Karpas-422 (cell line): ENCODE data around the gene SRSF6. TPM values are rescaled to one million over a fixed set of nuclear protein-coding genes. Genes with fewer than 3 reads are reported as not detected.
A peak's percentile ranks its signal among the peaks of the same experiment; 100 is the strongest.
"Not testable (repeated sequence)": the region's sequence is repeated elsewhere in the genome, so short reads cannot be mapped to it uniquely, and the experiment has no call there.

Experiments
- DNase-seq: peaks from one replicate; pipeline ENCODE4 v3.0.0-alpha.2; 2015
- H2AFZ ChIP-seq: fragments of 200-600 bp; sonication (generic); 2 replicates; pipeline ENCODE4 v1.6.1; 2014; ENCODE audit warnings: antibody characterized with exemption, low read length, mixed read lengths
- H3K27ac ChIP-seq: fragments of 200-600 bp; sonication (generic); 2 replicates; pipeline ENCODE4 v1.5.1; 2014; ENCODE audit warnings: mild to moderate bottlenecking, low read length, moderate library complexity
- H3K27me3 ChIP-seq: fragments of 200-600 bp; sonication (generic); 2 replicates; pipeline ENCODE4 v1.6.1; 2014; ENCODE audit warnings: low read length, mixed read lengths
- H3K36me3 ChIP-seq: fragments of 200-600 bp; sonication (generic); 2 replicates; pipeline ENCODE4 v1.6.1; 2014; ENCODE audit warnings: low read length, mixed read lengths; ENCODE audit not compliant: insufficient read depth
- H3K4me1 ChIP-seq: fragments of 200-600 bp; sonication (generic); 2 replicates; pipeline ENCODE4 v1.6.1; 2014; ENCODE audit warnings: mild to moderate bottlenecking, low read length, mixed read lengths
- H3K4me2 ChIP-seq: fragments of 200-600 bp; sonication (generic); 2 replicates; pipeline ENCODE4 v1.6.1; 2014; ENCODE audit warnings: low read length, low read depth, mild to moderate bottlenecking; ENCODE audit not compliant: poor library complexity, severe bottlenecking
- H3K4me3 ChIP-seq: fragments of 200-600 bp; sonication (generic); 2 replicates; pipeline ENCODE4 v1.5.1; 2014; ENCODE audit warnings: mild to moderate bottlenecking, antibody characterized with exemption, low read length, mixed read lengths
- H3K79me2 ChIP-seq: fragments of 200-600 bp; sonication (generic); 2 replicates; pipeline ENCODE4 v1.6.1; 2014; ENCODE audit warnings: mild to moderate bottlenecking, low read length, mixed read lengths
- H3K9ac ChIP-seq: fragments of 200-600 bp; sonication (generic); 2 replicates; pipeline ENCODE4 v1.6.0; 2014; ENCODE audit warnings: low read length
- H3K9me2 ChIP-seq: fragments of 200-600 bp; sonication (generic), shearing (Covaris generic); replicated peaks from 2 replicates; pipeline ENCODE4 v1.6.0; 2014; ENCODE audit warnings: mild to moderate bottlenecking, low read length, moderate library complexity; ENCODE audit not compliant: insufficient read depth
- H3K9me3 ChIP-seq: fragments of 300-700, 200-600 bp; sonication (generic); 2 replicates; pipeline ENCODE4 v1.6.1; 2014; ENCODE audit warnings: low read length, mixed read lengths
- H4K20me1 ChIP-seq: fragments of 200-600 bp; sonication (generic); 2 replicates; pipeline ENCODE4 v1.6.1; 2014; ENCODE audit warnings: mild to moderate bottlenecking, antibody characterized with exemption, low read length, low read depth; ENCODE audit not compliant: insufficient read depth
- total RNA-seq: library from RNA; depleted of rRNA; stranded (reverse); fragments of >200 nt; shearing (Covaris generic); gene quantifications from 2 replicates; pipeline ENCODE4 v1.2.3, GENCODE V29; 2014; ENCODE audit warnings: low replicate concordance; rRNA removed

Gene SRSF6
- total RNA-seq = 61.4 and 69.9 TPM in 2 replicates

DNA sequence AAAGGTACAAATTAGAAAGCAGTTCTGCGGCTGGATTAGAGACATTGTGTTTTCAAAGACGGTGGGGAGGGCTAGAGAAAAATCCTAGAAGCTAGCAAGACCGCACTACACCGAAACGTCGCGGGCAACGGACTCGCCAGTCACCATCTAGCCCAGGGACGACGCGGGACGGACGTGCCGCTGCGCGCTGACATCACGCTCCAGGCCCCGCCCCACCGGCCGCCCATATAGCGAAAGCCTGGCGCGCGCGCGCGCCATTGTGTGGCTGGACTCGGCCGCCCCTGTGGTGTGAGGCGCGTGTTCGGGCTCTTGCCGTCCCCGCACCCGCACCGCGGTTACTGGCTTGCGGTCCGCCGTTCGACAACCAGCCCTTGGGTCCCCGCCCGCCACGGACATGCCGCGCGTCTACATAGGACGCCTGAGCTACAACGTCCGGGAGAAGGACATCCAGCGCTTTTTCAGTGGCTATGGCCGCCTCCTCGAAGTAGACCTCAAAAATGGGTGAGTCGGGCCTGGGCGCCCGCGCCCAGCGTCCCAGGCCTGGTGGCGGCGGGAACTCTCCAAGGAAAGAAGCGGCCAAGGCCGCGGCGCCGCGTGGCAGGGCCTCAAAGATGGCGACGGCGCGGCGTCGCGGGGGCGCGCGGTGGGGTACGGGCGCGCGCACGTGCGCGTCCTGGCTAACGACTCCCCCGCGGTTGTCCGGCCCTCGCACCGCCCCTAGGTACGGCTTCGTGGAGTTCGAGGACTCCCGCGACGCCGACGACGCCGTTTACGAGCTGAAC is at the start of gene SRSF6:
Gene SRSF6, plus strand, starts transcription at position 257 of the 782 bp plus-strand sequence. Its CDS starts 138 bp downstream, at position 395.
- Histone ChIP-seq H2AFZ (peak within 1 kb of the TSS; percentile 87), H3K9ac (peak within 1 kb of the TSS; percentile 100), H4K20me1 (peaks cover 39% of the 10 kb centered on the region), H3K9me2 (no peaks in the 10 kb centered on the region), H3K27me3 (no peaks in the 10 kb centered on the region), H3K4me3 (peak within 1 kb of the TSS; percentile 99), H3K27ac (peak within 1 kb of the TSS; percentile 93), H3K4me1 (peaks cover 16% of the 10 kb centered on the region), H3K9me3 (no peaks in the 10 kb centered on the region), H3K36me3 (peaks cover 40% of the 10 kb centered on the region), H3K4me2 (peak within 1 kb of the TSS; percentile 95), H3K79me2 (peaks cover 25% of the 10 kb centered on the region)
- peak; percentile 96 for DNase-seq

DNA sequence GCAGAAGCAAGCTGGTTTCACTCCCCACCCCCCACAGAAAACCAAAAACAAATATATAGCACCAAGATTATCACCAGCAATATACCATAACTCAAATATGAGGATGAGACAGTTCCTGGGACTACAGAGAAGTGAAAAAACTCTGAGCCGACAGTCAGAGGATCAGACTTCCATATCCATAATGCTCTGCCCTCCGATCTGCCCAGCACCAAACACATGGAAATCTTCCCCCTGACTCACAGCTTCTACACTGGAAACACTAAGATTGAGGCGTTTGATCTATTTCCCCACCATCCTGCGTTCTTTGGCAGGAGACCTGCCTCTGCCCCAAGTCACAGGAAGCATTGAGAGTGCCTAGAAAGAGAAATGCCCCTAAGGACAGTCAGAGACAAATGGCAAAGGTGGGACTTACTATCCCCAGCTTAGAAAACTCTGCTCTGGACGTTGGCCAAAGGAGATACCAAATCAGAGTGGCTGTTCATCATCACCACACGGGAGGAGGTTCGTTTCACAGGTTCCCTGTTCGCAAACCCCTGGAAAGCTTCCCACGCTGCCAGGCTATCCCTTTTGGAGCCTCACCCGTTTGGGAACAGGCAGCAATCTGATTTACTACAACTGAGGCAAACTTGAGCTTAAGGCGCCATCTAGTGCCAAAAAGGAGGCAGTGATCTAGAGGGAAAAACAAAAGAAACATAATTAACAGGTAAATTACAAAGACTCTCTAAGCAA is 48.7 kb upstream of the SRSF6 start:
- no peak overlapping the region for H3K9ac ChIP-seq
- no peaks in the 10 kb centered on the region for H3K36me3 ChIP-seq
- no peak overlapping the region for H3K4me2 ChIP-seq
- peak; percentile 76 for DNase-seq
- peaks cover 31% of the 10 kb centered on the region for H3K4me1 ChIP-seq
- no peaks in the 10 kb centered on the region for H3K79me2 ChIP-seq
- no peaks in the 10 kb centered on the region for H4K20me1 ChIP-seq
- no peak overlapping the region for H2AFZ ChIP-seq
- H3K9me2 ChIP-seq = no peaks in the 10 kb centered on the region
- H3K27ac ChIP-seq = no peak overlapping the region
- no peaks in the 10 kb centered on the region for H3K9me3 ChIP-seq
- H3K4me3 ChIP-seq = no peak overlapping the region
- H3K27me3 ChIP-seq = no peaks in the 10 kb centered on the region

DNA sequence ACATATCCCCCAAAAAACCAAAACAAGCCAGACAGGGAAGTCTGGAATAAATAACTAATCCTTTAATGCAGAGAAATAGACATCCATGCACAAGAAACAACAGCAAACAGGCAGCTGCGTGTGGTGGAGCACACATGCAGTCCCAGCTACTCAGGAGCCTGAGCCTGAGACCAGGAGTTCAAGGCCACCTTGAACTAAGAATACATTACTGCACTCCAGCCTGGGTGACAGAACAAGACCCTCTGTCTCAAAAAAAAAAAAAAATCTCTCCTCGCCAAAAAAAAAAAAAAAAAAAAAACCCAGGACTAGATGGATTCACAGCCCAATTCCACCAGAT is 48.2 kb upstream of the SRSF6 start:
- no peak overlapping the region for H3K4me2 ChIP-seq
- peaks cover 31% of the 10 kb centered on the region for H3K4me1 ChIP-seq
- H3K27ac ChIP-seq = no peak overlapping the region
- no peaks in the 10 kb centered on the region for H3K27me3 ChIP-seq
- no peaks in the 10 kb centered on the region for H4K20me1 ChIP-seq
- H2AFZ ChIP-seq = no peak overlapping the region
- H3K9me3 ChIP-seq = no peaks in the 10 kb centered on the region
- H3K4me3 ChIP-seq = no peak overlapping the region
- no peaks in the 10 kb centered on the region for H3K79me2 ChIP-seq
- H3K36me3 ChIP-seq = no peaks in the 10 kb centered on the region
- no peaks in the 10 kb centered on the region for H3K9me2 ChIP-seq
- no peak for DNase-seq
- H3K9ac ChIP-seq = no peak overlapping the region

DNA sequence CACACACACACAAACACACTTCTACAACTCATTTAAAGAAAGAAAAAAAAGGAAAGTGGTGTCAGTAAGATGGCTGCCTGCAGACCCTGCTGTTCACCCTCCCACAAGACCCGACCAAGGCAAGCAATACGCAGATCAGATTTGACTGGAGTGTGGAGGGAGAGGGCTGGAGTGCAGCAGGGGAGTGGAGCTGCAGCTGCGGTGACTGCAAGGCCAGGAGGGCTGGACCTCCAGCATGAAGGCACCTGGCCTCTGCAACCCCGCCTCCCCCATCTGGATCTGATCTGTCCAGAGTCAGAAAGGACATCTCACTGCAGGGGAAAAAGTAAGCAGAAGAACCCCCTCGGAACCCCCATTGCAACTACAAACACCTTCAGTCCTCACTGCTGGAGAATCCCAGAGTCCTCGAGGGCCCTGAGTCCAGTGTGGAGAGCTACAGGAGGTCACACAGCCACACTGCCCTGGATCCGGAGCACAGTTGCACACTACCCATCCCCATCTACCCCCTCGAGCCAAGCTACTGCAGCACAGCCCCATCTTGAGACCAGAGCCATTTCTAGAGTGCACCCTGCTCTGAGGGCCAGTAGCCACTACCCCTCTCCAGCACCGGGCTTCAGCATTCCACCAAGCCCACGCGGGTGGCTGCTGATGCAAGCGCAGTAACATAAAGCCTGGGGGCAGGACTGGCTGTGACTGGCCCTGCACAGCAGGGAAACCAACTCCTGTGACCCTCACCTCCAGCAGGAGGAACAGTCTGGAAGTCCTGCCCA is 41.9 kb upstream of the SRSF6 start:
- Histone ChIP-seq H3K79me2 (no peaks in the 10 kb centered on the region), H3K4me3 (no peak overlapping the region), H3K27ac (no peak overlapping the region), H3K36me3 (no peaks in the 10 kb centered on the region; the same call in 1 of the 2 replicates), H3K9me2 (no peaks in the 10 kb centered on the region), H3K9ac (no peak overlapping the region), H3K4me2 (no peak overlapping the region), H3K4me1 (no peaks in the 10 kb centered on the region), H2AFZ (no peak overlapping the region), H3K9me3 (peaks cover 22% of the 10 kb centered on the region), H3K27me3 (no peaks in the 10 kb centered on the region; the same call in 1 of the 2 replicates), H4K20me1 (no peaks in the 10 kb centered on the region)
- DNase-seq = no peak

DNA sequence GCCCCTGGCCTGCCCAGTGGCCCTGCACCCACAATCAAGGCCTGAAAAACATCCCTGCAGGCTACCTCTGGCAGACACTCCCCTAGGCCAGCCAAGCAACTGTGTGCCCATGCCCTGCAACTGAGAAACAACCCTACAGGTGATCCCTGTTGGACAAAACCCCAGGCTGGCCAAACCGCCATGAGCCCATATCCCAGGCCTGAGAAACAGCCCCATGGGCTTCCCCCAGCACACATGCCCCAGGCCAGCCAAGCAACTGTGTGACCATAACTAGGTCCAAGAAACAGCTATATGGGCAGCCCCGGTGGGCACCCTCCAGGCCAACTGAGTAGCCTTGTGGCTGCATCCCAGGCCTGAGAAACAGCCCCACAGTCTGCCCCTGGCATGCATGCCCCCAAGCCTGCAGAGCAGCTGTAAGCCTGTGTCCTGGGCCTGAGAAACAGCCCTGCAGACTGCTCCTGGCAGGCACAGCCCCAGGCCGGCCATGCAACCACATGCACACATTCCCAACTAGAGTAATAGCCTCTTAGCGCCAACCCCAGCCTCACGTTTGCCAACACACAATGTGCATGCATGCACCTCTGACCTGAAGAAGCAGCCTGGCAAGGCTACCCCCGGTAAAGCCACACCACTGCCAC is 41.0 kb upstream of the SRSF6 start:
- Histone ChIP-seq H3K4me1 (no peaks in the 10 kb centered on the region), H3K79me2 (no peaks in the 10 kb centered on the region), H2AFZ (no peak overlapping the region), H3K4me2 (no peak overlapping the region), H3K27me3 (no peaks in the 10 kb centered on the region; the same call in 1 of the 2 replicates), H3K27ac (no peak overlapping the region), H3K9ac (no peak overlapping the region), H4K20me1 (no peaks in the 10 kb centered on the region), H3K4me3 (no peak overlapping the region), H3K9me2 (no peaks in the 10 kb centered on the region), H3K36me3 (no peaks in the 10 kb centered on the region; the same call in 1 of the 2 replicates), H3K9me3 (peaks cover 22% of the 10 kb centered on the region)
- DNase-seq = no peak

DNA sequence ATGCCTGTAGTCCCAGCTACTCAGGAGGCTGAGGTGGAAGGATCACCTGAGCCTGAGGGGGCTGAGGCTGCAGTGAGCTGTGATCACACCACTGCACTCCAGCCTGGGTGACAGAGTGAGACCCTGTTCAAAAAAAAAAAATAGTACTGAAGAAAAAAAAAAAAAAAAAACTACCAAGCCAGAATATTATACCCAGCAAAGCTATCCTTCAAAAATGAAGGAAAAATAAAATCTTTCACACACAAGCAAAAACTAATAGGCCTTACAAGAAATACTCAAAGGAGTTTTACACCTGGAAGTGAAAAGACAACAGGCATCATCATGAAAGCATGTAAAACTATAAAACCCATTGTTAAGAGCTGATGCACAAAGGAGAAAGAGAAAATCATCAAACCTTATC is 37.5 kb upstream of the SRSF6 start:
- Histone ChIP-seq H3K9me3 (peaks cover 22% of the 10 kb centered on the region), H2AFZ (no peak overlapping the region), H3K4me2 (no peak overlapping the region), H3K27me3 (no peaks in the 10 kb centered on the region; the same call in 1 of the 2 replicates), H3K36me3 (no peaks in the 10 kb centered on the region; the same call in 1 of the 2 replicates), H3K9me2 (no peaks in the 10 kb centered on the region), H3K4me1 (no peaks in the 10 kb centered on the region), H3K79me2 (no peaks in the 10 kb centered on the region), H4K20me1 (no peaks in the 10 kb centered on the region), H3K9ac (no peak overlapping the region), H3K4me3 (no peak overlapping the region), H3K27ac (no peak overlapping the region)
- DNase-seq = no peak

DNA sequence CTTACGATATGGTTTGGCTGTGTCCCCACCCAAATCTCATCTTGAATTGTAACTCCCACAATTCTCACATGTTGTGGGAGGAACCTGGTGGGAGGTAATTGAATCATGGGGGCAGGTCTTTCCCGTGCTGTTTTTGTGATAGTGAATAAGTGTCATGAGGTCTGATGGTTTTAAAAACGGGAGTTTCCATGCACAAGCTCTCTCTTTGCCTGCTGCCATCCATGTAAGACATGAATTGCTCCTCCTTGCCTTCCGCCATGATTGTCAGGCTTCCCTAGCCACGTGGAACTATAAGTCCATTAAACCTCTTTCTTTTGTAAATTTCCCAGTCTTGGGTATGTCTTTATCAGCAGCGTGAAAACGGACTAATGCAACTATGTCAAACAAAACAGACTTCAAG is 36.8 kb upstream of the SRSF6 start:
- not testable (repeated sequence) for H3K79me2 ChIP-seq, H3K9ac ChIP-seq, H3K27ac ChIP-seq, H3K4me3 ChIP-seq, DNase-seq, H3K36me3 ChIP-seq, H3K9me2 ChIP-seq, H4K20me1 ChIP-seq, H3K4me2 ChIP-seq, H3K27me3 ChIP-seq, H3K4me1 ChIP-seq, H2AFZ ChIP-seq
- H3K9me3 ChIP-seq = peaks cover 22% of the 10 kb centered on the region
